ENCODE data around the gene LONRF2.

Gene LONRF2

DNA sequence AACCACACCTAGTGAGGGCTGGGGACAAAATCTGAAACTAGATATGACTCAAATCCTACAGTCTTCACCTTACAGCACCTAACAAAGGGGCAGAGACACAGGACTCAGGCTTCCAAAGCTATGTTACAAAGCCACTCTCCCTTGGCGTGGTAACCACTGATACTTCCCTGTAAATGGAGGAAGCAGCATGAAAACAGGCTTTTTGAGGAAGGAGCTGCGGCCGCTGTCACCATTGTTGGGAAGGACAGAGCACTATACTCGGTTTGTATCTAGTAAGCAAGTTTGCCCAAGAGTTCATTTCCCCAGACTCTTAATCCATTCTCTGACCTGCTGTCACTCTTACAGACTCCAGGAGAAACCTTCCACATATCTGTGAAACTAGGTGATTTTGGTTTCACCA is 60.3 kb downstream of the LONRF2 start:
- Histone ChIP-seq H3K27me3 (ENCODE audit: control insufficient read depth in 1 of 2, insufficient read depth in 2 of 2, low read length in 2 of 2) (no peaks in the 10 kb centered on the region), H3K27ac (ENCODE audit: low read depth, low read length) (no peak overlapping the region), H3K36me3 (ENCODE audit: insufficient read depth, low read length) (no peaks in the 10 kb centered on the region), H3K4me3 (ENCODE audit: low read depth in 1 of 2, low read length in 2 of 2) (no peak overlapping the region), H3K4me1 (ENCODE audit: insufficient read depth, low read length) (peaks cover 10% of the 10 kb centered on the region), H3K9me3 (ENCODE audit: low read length) (no peaks in the 10 kb centered on the region), H3K9ac (ENCODE audit: low read length) (no peak overlapping the region)

DNA sequence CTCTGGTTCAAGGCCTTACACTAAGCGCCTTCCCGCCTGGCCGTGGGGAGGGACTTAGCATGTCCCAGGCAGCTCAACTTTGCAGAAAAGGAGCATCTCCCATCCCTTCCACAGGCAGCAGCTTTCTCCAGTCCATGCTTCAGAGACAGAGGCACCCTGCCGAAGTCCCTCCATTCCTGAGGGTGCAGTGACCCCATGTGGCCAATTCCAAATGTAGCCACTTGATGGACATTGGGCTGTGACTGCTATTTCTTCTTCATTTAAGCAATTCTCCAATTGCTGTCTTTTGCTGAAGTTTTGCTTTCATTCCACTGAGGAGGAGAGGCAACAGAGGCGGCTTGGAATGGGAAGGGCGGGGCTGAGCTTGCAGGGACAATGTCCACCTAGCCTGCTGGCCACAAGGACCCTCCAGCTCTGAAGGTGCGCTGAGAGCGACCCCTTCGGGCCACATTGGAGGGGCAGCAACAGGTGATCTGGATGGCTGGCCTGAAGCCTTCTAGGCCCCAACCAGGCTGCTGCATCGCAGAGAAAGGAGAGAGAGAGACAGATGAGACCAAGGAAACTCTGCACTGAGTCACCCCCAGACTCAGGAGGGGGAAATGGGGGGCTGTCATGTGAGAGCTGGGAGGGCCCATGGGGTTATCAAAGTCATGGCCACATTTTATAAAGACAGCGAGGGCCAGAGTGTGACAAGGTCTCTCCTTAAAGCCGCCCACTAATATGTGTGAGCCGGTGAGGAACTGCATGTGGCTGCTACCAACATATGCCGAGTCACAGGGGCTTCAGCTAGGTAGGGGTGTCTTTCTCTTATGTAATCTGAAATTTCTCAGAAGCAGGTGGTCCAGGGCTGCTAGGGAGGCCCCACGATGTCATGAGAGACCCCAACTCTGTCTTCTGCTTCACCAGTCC is 61.3 kb downstream of the LONRF2 start:
- H3K9me3 ChIP-seq (ENCODE audit: low read length), result no peaks in the 10 kb centered on the region
- H3K4me1 ChIP-seq (ENCODE audit: insufficient read depth, low read length), result peaks cover 10% of the 10 kb centered on the region
- H3K9ac ChIP-seq (ENCODE audit: low read length), result no peak overlapping the region
- H3K36me3 ChIP-seq (ENCODE audit: insufficient read depth, low read length), result no peaks in the 10 kb centered on the region
- H3K27me3 ChIP-seq (ENCODE audit: control insufficient read depth in 1 of 2, insufficient read depth in 2 of 2, low read length in 2 of 2), result no peaks in the 10 kb centered on the region
- no peak overlapping the region for H3K27ac ChIP-seq (ENCODE audit: low read depth, low read length)
- H3K4me3 ChIP-seq (ENCODE audit: low read depth in 1 of 2, low read length in 2 of 2), result no peak overlapping the region

- Histone ChIP-seq H3K27me3 (ENCODE audit: control insufficient read depth in 1 of 2, insufficient read depth in 2 of 2, low read length in 2 of 2) (no peaks in the 10 kb centered on the region), H3K4me3 (ENCODE audit: low read depth in 1 of 2, low read length in 2 of 2) (no peak overlapping the region), H3K27ac (ENCODE audit: low read depth, low read length) (no peak overlapping the region), H3K9me3 (ENCODE audit: low read length) (no peaks in the 10 kb centered on the region), H3K4me1 (ENCODE audit: insufficient read depth, low read length) (peaks cover 10% of the 10 kb centered on the region), H3K36me3 (ENCODE audit: insufficient read depth, low read length) (no peaks in the 10 kb centered on the region), H3K9ac (ENCODE audit: low read length) (no peak overlapping the region)
Measured at GRCh38 chr2:100259106-100259505, 63.2 kb downstream of the LONRF2 start.

- Histone ChIP-seq H3K4me1 (ENCODE audit: insufficient read depth, low read length) (peaks cover 10% of the 10 kb centered on the region), H3K9me3 (ENCODE audit: low read length) (no peaks in the 10 kb centered on the region), H3K36me3 (ENCODE audit: insufficient read depth, low read length) (no peaks in the 10 kb centered on the region), H3K27me3 (ENCODE audit: control insufficient read depth in 1 of 2, insufficient read depth in 2 of 2, low read length in 2 of 2) (no peaks in the 10 kb centered on the region), H3K4me3 (ENCODE audit: low read depth in 1 of 2, low read length in 2 of 2) (no peak overlapping the region), H3K27ac (ENCODE audit: low read depth, low read length) (no peak overlapping the region), H3K9ac (ENCODE audit: low read length) (no peak overlapping the region)
Measured at GRCh38 chr2:100257939-100258338, 64.4 kb downstream of the LONRF2 start.

DNA sequence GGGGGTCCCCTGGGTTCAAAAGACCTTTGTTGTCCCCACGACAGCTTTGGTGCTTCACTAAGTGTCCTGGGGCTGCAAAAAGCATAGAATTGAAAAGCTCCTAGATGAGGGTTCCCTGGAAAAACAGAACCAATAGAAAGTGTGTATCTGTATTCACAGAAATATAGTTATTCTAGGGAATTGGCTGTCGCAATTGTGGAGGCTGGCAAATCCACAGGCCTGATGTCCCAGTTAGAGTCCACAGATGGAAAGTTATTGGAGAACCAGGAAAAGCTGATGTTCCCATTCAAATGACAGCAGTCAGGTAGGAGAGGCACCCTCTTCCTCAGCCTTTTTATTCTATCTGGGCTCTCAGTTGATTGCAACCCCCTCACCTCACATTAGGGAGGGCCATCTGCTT is 65.5 kb downstream of the LONRF2 start:
- Histone ChIP-seq H3K36me3 (ENCODE audit: insufficient read depth, low read length) (no peaks in the 10 kb centered on the region), H3K27me3 (ENCODE audit: control insufficient read depth in 1 of 2, insufficient read depth in 2 of 2, low read length in 2 of 2) (no peaks in the 10 kb centered on the region), H3K4me3 (ENCODE audit: low read depth in 1 of 2, low read length in 2 of 2) (no peak overlapping the region), H3K9me3 (ENCODE audit: low read length) (no peaks in the 10 kb centered on the region), H3K4me1 (ENCODE audit: insufficient read depth, low read length) (peaks cover 10% of the 10 kb centered on the region), H3K9ac (ENCODE audit: low read length) (no peak overlapping the region), H3K27ac (ENCODE audit: low read depth, low read length) (no peak overlapping the region)

GRCh38 chr2:100256416-100256815 is 65.9 kb downstream of the LONRF2 start:
- H3K4me3 ChIP-seq (ENCODE audit: low read depth in 1 of 2, low read length in 2 of 2), result no peak overlapping the region
- H3K36me3 ChIP-seq (ENCODE audit: insufficient read depth, low read length), result no peaks in the 10 kb centered on the region
- no peaks in the 10 kb centered on the region for H3K27me3 ChIP-seq (ENCODE audit: control insufficient read depth in 1 of 2, insufficient read depth in 2 of 2, low read length in 2 of 2)
- peaks cover 10% of the 10 kb centered on the region for H3K4me1 ChIP-seq (ENCODE audit: insufficient read depth, low read length)
- H3K9ac ChIP-seq (ENCODE audit: low read length), result no peak overlapping the region
- H3K9me3 ChIP-seq (ENCODE audit: low read length), result no peaks in the 10 kb centered on the region
- H3K27ac ChIP-seq (ENCODE audit: low read depth, low read length), result no peak overlapping the region

DNA sequence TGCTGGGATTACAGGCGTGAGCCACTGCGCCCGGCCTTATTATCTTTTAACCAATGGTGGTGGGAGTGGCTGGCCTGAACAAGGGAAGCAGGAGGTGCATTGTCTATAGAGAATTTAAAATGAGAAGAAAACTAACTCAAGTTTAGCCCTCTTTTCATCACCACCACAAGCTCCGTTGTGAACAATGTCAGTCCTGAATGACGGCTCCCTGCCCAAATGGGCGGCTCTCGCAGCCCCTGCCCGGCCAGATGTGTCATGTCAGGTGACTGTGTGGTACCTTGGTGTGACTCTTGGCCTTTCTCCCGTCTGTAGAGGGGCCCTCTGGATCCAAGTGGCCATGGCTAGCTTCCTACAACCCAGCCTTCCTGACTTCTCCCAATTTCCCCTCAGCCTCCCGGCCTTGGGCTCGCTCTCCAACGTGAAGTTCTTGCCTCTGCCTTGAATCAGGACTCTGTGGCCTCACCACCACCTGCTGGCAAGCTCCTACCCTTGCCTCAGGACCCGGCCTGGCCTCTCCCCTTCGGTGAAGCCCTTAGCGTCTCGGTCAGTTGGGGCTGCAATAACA is 67.6 kb downstream of the LONRF2 start:
- H3K36me3 ChIP-seq (ENCODE audit: insufficient read depth, low read length), result no peaks in the 10 kb centered on the region
- H3K4me1 ChIP-seq (ENCODE audit: insufficient read depth, low read length), result peaks cover 10% of the 10 kb centered on the region
- no peak overlapping the region for H3K9ac ChIP-seq (ENCODE audit: low read length)
- no peak overlapping the region for H3K4me3 ChIP-seq (ENCODE audit: low read depth in 1 of 2, low read length in 2 of 2)
- H3K27ac ChIP-seq (ENCODE audit: low read depth, low read length), result no peak overlapping the region
- no peaks in the 10 kb centered on the region for H3K9me3 ChIP-seq (ENCODE audit: low read length)
- no peaks in the 10 kb centered on the region for H3K27me3 ChIP-seq (ENCODE audit: control insufficient read depth in 1 of 2, insufficient read depth in 2 of 2, low read length in 2 of 2)

- H3K27ac ChIP-seq (ENCODE audit: low read depth, low read length), result no peak overlapping the region
- H3K27me3 ChIP-seq (ENCODE audit: control insufficient read depth in 1 of 2, insufficient read depth in 2 of 2, low read length in 2 of 2), result no peaks in the 10 kb centered on the region
- no peak overlapping the region for H3K4me3 ChIP-seq (ENCODE audit: low read depth in 1 of 2, low read length in 2 of 2)
- H3K36me3 ChIP-seq (ENCODE audit: insufficient read depth, low read length), result no peaks in the 10 kb centered on the region
- H3K9ac ChIP-seq (ENCODE audit: low read length), result no peak overlapping the region
- peaks cover 10% of the 10 kb centered on the region for H3K4me1 ChIP-seq (ENCODE audit: insufficient read depth, low read length)
- no peaks in the 10 kb centered on the region for H3K9me3 ChIP-seq (ENCODE audit: low read length)
Measured at GRCh38 chr2:100253786-100254185, 68.5 kb downstream of the LONRF2 start.

DNA sequence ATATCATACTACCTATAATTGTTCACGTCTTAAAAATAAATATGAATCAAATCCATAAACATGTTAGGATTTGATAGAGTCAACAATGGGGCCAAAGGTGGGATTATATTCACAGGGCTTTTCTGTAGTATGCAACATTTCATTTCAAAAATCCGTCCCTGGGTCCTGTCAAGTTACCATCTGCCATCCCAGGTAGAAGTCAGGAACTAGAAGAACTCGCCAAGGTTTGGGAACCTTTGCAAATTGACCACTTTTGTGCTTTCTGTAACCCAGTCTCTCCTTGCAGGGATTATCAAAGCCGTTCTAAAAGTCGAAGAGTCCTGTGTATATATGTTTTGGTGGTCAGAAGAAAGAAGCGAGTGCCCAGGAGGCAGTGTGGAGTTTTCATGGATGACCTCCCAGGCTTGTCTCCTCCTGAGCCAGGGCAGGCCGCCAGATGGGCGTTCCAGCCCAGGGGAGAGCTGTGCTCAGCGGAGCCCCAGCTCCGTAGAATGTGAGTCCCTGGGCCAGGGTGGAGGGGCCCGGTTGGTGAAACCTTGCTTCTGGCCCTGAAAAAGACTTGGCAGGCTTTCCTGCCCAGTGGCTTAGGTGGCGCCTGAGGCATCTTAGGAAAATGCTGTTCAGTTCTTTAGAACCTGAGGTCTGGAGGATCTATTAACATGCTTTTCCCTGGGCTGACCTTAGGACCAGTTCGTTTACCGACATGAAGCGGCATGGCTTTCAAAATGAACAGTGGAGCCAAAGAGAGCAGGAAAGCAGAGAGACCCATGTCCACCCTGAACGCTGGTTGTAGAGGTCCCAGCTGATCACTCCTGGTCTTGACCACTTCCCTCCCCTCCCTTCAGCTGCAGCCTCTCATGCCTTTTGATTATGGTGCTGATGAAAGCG is 69.2 kb downstream of the LONRF2 start:
- Histone ChIP-seq H3K9ac (ENCODE audit: low read length) (no peak overlapping the region), H3K27me3 (ENCODE audit: control insufficient read depth in 1 of 2, insufficient read depth in 2 of 2, low read length in 2 of 2) (no peaks in the 10 kb centered on the region), H3K27ac (ENCODE audit: low read depth, low read length) (no peak overlapping the region), H3K4me1 (ENCODE audit: insufficient read depth, low read length) (peaks cover 7% of the 10 kb centered on the region), H3K4me3 (ENCODE audit: low read depth in 1 of 2, low read length in 2 of 2) (no peak overlapping the region), H3K9me3 (ENCODE audit: low read length) (no peaks in the 10 kb centered on the region), H3K36me3 (ENCODE audit: insufficient read depth, low read length) (no peaks in the 10 kb centered on the region)

- H3K4me3 ChIP-seq (ENCODE audit: low read depth in 1 of 2, low read length in 2 of 2), result no peak overlapping the region
- no peaks in the 10 kb centered on the region for H3K36me3 ChIP-seq (ENCODE audit: insufficient read depth, low read length)
- no peaks in the 10 kb centered on the region for H3K4me1 ChIP-seq (ENCODE audit: insufficient read depth, low read length)
- H3K27me3 ChIP-seq (ENCODE audit: control insufficient read depth in 1 of 2, insufficient read depth in 2 of 2, low read length in 2 of 2), result no peaks in the 10 kb centered on the region
- no peak overlapping the region for H3K9ac ChIP-seq (ENCODE audit: low read length)
- no peak overlapping the region for H3K27ac ChIP-seq (ENCODE audit: low read depth, low read length)
- H3K9me3 ChIP-seq (ENCODE audit: low read length), result no peaks in the 10 kb centered on the region
Measured at GRCh38 chr2:100250645-100251044, 71.7 kb downstream of the LONRF2 start.

- Histone ChIP-seq H3K9me3 (ENCODE audit: low read length) (no peaks in the 10 kb centered on the region), H3K27ac (ENCODE audit: low read depth, low read length) (no peak overlapping the region), H3K9ac (ENCODE audit: low read length) (no peak overlapping the region)
Measured at GRCh38 chr2:100248971-100249370, 73.3 kb downstream of the LONRF2 start.

More at GRCh38 chr2:100248971-100249370, 73.3 kb downstream of the LONRF2 start:
- H3K4me3 ChIP-seq (ENCODE audit: low read depth in 1 of 2, low read length in 2 of 2), result no peak overlapping the region
- H3K36me3 ChIP-seq (ENCODE audit: insufficient read depth, low read length), result no peaks in the 10 kb centered on the region
- H3K27me3 ChIP-seq (ENCODE audit: control insufficient read depth in 1 of 2, insufficient read depth in 2 of 2, low read length in 2 of 2), result no peaks in the 10 kb centered on the region
- H3K4me1 ChIP-seq (ENCODE audit: insufficient read depth, low read length), result no peaks in the 10 kb centered on the region
